ENCODE results near the gene ERN2.
"Not testable (repeated sequence)": the region's sequence is repeated elsewhere in the genome, so short reads cannot be mapped to it uniquely, and the experiment has no call there.

ERN2 gene

GRCh38 chr16:23724785-23725131 is 11.7 kb upstream of the ERN2 start:
- no peaks in the 10 kb centered on the region for H3K27me3 ChIP-seq (ENCODE audit: insufficient read depth, poor library complexity, severe bottlenecking)
- TF ChIP-seq SPI1 (IDR thresholded peaks at IDR 0.05; ENCODE audit: borderline replicate concordance, low read depth) (no peak), POLR2AphosphoS5 (IDR thresholded peaks at IDR 0.05; ENCODE audit: low read depth) (no peak)
- TF ChIP-seq, protein P1, sequence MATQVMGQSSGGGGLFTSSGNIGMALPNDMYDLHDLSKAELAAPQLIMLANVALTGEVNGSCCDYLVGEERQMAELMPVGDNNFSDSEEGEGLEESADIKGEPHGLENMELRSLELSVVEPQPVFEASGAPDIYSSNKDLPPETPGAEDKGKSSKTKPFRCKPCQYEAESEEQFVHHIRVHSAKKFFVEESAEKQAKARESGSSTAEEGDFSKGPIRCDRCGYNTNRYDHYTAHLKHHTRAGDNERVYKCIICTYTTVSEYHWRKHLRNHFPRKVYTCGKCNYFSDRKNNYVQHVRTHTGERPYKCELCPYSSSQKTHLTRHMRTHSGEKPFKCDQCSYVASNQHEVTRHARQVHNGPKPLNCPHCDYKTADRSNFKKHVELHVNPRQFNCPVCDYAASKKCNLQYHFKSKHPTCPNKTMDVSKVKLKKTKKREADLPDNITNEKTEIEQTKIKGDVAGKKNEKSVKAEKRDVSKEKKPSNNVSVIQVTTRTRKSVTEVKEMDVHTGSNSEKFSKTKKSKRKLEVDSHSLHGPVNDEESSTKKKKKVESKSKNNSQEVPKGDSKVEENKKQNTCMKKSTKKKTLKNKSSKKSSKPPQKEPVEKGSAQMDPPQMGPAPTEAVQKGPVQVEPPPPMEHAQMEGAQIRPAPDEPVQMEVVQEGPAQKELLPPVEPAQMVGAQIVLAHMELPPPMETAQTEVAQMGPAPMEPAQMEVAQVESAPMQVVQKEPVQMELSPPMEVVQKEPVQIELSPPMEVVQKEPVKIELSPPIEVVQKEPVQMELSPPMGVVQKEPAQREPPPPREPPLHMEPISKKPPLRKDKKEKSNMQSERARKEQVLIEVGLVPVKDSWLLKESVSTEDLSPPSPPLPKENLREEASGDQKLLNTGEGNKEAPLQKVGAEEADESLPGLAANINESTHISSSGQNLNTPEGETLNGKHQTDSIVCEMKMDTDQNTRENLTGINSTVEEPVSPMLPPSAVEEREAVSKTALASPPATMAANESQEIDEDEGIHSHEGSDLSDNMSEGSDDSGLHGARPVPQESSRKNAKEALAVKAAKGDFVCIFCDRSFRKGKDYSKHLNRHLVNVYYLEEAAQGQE (IDR thresholded peaks at IDR 0.05; ENCODE audit: insufficient replicate concordance, low read depth), result no peak
- H3K4me3 ChIP-seq (replicated peaks; ENCODE audit: insufficient read depth, low read length), result no peak overlapping the region
- no peak overlapping the region for H3K27ac ChIP-seq (replicated peaks)
- DNase-seq (ENCODE audit: low read depth in 1 of 2, low spot score in 1 of 2), result no peak

DNA sequence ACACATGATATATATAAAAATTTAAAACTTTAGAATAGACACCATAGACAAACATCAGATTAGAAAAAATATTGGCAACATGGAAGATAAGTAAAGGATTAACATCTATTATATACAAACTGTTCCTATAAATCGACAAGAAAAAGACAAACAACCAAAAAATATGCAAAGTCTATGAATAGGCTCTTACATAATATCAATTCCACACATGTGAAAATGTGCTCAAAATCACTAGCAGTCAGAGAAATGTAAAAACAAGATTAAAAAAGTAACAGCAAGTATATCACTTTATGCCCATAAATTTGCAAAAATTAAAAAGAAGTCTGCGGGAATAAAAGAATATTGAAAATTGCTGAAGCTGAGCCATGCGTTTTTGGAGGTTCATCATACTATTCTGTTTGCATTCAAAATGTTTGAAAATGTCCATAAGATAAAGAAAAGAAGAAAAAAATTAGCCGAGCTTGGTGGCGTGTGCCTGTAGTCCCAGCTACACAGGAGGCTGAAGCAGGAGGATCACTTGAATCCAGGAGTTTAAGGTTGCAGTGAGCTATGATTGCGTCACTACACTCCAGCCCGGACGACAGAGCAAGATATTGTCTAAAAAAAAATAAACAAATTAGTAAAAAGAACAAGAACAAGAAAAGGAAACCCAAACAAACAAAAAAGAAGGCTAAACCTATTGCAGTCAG is 11.2 kb upstream of the ERN2 start:
- Histone ChIP-seq H3K4me3 (replicated peaks; ENCODE audit: insufficient read depth, low read length) (no peak overlapping the region), H3K27me3 (ENCODE audit: insufficient read depth, poor library complexity, severe bottlenecking) (no peaks in the 10 kb centered on the region), H3K27ac (replicated peaks) (no peak overlapping the region)
- DNase-seq (ENCODE audit: low read depth in 1 of 2, low spot score in 1 of 2), result no peak
- TF ChIP-seq SPI1 (IDR thresholded peaks at IDR 0.05; ENCODE audit: borderline replicate concordance, low read depth), result no peak
- TF ChIP-seq, protein P1 (IDR thresholded peaks at IDR 0.05; ENCODE audit: insufficient replicate concordance, low read depth), result no peak

- DNase-seq (ENCODE audit: low read depth in 1 of 2, low spot score in 1 of 2); H3K27me3 ChIP-seq (ENCODE audit: insufficient read depth, poor library complexity, severe bottlenecking); H3K4me3 ChIP-seq (replicated peaks; ENCODE audit: insufficient read depth, low read length); H3K27ac ChIP-seq (replicated peaks): not testable (repeated sequence)
Measured at GRCh38 chr16:23722613-23723240, 9.7 kb upstream of the ERN2 start.

GRCh38 chr16:23716484-23716883 is 3.5 kb upstream of the ERN2 start:
- Histone ChIP-seq H3K27me3 (ENCODE audit: insufficient read depth, poor library complexity, severe bottlenecking) (peaks cover 15% of the 10 kb centered on the region), H3K27ac (replicated peaks) (no peak overlapping the region), H3K4me3 (replicated peaks; ENCODE audit: insufficient read depth, low read length) (no peak overlapping the region)
- TF ChIP-seq, protein P1 (IDR thresholded peaks at IDR 0.05; ENCODE audit: insufficient replicate concordance, low read depth), result no peak
- TF ChIP-seq GABPA (IDR thresholded peaks at IDR 0.05; ENCODE audit: low read depth) (no peak), SPI1 (IDR thresholded peaks at IDR 0.05; ENCODE audit: borderline replicate concordance, low read depth) (no peak), POLR2AphosphoS5 (IDR thresholded peaks at IDR 0.05; ENCODE audit: low read depth) (no peak)
- TF ChIP-seq, protein P2, sequence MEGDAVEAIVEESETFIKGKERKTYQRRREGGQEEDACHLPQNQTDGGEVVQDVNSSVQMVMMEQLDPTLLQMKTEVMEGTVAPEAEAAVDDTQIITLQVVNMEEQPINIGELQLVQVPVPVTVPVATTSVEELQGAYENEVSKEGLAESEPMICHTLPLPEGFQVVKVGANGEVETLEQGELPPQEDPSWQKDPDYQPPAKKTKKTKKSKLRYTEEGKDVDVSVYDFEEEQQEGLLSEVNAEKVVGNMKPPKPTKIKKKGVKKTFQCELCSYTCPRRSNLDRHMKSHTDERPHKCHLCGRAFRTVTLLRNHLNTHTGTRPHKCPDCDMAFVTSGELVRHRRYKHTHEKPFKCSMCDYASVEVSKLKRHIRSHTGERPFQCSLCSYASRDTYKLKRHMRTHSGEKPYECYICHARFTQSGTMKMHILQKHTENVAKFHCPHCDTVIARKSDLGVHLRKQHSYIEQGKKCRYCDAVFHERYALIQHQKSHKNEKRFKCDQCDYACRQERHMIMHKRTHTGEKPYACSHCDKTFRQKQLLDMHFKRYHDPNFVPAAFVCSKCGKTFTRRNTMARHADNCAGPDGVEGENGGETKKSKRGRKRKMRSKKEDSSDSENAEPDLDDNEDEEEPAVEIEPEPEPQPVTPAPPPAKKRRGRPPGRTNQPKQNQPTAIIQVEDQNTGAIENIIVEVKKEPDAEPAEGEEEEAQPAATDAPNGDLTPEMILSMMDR (IDR thresholded peaks at IDR 0.05; ENCODE audit: insufficient read depth, low read length), result no peak
- no peak for DNase-seq (ENCODE audit: low read depth in 1 of 2, low spot score in 1 of 2)

All from HL-60 (cell line).